Astrocyte (in vitro differentiated cells and primary cell): ENCODE measurements around the gene BMP8A. TPM values are rescaled to one million over a fixed set of nuclear protein-coding genes. Genes with fewer than 3 reads are reported as not detected.

ENCODE experiments used
- DNase-seq: peaks from one replicate; pipeline ENCODE4 v3.0.0-alpha.2; 2010; ENCODE audit warnings: low read depth
- FAIRE-seq: peaks from 2 replicates; lab custom pipeline; 2011; peaks lifted over from hg19 to GRCh38; lab: Jason Lieb, UNC
- H2AFZ ChIP-seq: 2 replicates; pipeline ENCODE4 v1.6.0; 2012; ENCODE audit warnings: low read depth, low read length, inconsistent platforms
- H3K27ac ChIP-seq: 2 replicates; pipeline ENCODE4 v1.5.1; 2011; ENCODE audit warnings: low read depth, low read length, inconsistent platforms
- H3K27me3 ChIP-seq: 2 replicates; pipeline ENCODE4 v1.6.0; 2011; ENCODE audit warnings: low read length, inconsistent platforms; ENCODE audit not compliant: insufficient read depth
- H3K36me3 ChIP-seq: 2 replicates; pipeline ENCODE4 v1.5.1; 2011; ENCODE audit warnings: low read length, inconsistent platforms; ENCODE audit not compliant: insufficient read depth
- H3K4me1 ChIP-seq: 2 replicates; pipeline ENCODE4 v1.5.1; 2011; ENCODE audit warnings: low read length, inconsistent platforms; ENCODE audit not compliant: insufficient read depth
- H3K4me2 ChIP-seq: 2 replicates; pipeline ENCODE4 v1.6.0; 2012; ENCODE audit warnings: low read length, inconsistent platforms
- H3K4me3 ChIP-seq: 2 replicates; pipeline ENCODE4 v1.5.1; 2011; ENCODE audit warnings: low read depth, mild to moderate bottlenecking, low read length, inconsistent platforms; ENCODE audit not compliant: insufficient read depth
- H3K79me2 ChIP-seq: 2 replicates; pipeline ENCODE4 v1.6.0; 2012; ENCODE audit warnings: mild to moderate bottlenecking, low read length, inconsistent platforms; ENCODE audit not compliant: insufficient read depth
- H3K9ac ChIP-seq: 2 replicates; pipeline ENCODE4 v1.6.0; 2012; ENCODE audit warnings: mild to moderate bottlenecking, low read length, inconsistent platforms
- H3K9me3 ChIP-seq: 2 replicates; pipeline ENCODE4 v1.5.1; 2012; ENCODE audit warnings: low read depth, mild to moderate bottlenecking, low read length, inconsistent platforms; ENCODE audit not compliant: insufficient read depth
- H4K20me1 ChIP-seq: 2 replicates; pipeline ENCODE4 v1.6.0; 2012; ENCODE audit warnings: low read length, inconsistent platforms; ENCODE audit not compliant: insufficient read depth
- H3K27ac Mint-ChIP-seq: one replicate; pipeline ENCODE4 v1.8.0; 2021; ENCODE audit warnings: mild to moderate bottlenecking, mixed read lengths; ENCODE audit not compliant: unreplicated experiment
- H3K27me3 Mint-ChIP-seq: one replicate; pipeline ENCODE4 v1.8.0; 2021; ENCODE audit warnings: low read depth, mixed read lengths; ENCODE audit not compliant: unreplicated experiment
- H3K36me3 Mint-ChIP-seq: one replicate; pipeline ENCODE4 v1.8.0; 2021; ENCODE audit warnings: low read depth, mixed read lengths; ENCODE audit not compliant: unreplicated experiment
- H3K4me1 Mint-ChIP-seq: one replicate; pipeline ENCODE4 v1.8.0; 2021; ENCODE audit warnings: low read depth, mixed read lengths; ENCODE audit not compliant: unreplicated experiment
- H3K4me3 Mint-ChIP-seq: one replicate; pipeline ENCODE4 v1.8.0; 2021; ENCODE audit warnings: mild to moderate bottlenecking, moderate library complexity, mixed read lengths; ENCODE audit not compliant: unreplicated experiment
- H3K9me3 Mint-ChIP-seq: one replicate; pipeline ENCODE4 v1.8.0; 2021; ENCODE audit warnings: mild to moderate bottlenecking, mixed read lengths; ENCODE audit not compliant: unreplicated experiment
- EZH2 ChIP-seq: IDR thresholded peaks from 2 replicates; pipeline ENCODE4 v1.6.1; 2012; ENCODE audit warnings: mild to moderate bottlenecking, low read length, inconsistent platforms; ENCODE audit not compliant: insufficient read depth
- total RNA-seq: library from RNA; stranded (reverse); gene quantifications from 2 replicates; pipeline ENCODE4 v1.2.1, GENCODE V29; 2021
- TF ChIP-seq, protein P1 (sequence below): IDR thresholded peaks from 2 replicates; pipeline ENCODE4 v1.5.1; 2011; ENCODE audit warnings: low read depth, mild to moderate bottlenecking, inconsistent platforms, low read length, moderate library complexity; ENCODE audit not compliant: insufficient read depth

The BMP8A gene
- total RNA-seq, 1 donor from 2014 or later: 0.84 TPM

DNA sequence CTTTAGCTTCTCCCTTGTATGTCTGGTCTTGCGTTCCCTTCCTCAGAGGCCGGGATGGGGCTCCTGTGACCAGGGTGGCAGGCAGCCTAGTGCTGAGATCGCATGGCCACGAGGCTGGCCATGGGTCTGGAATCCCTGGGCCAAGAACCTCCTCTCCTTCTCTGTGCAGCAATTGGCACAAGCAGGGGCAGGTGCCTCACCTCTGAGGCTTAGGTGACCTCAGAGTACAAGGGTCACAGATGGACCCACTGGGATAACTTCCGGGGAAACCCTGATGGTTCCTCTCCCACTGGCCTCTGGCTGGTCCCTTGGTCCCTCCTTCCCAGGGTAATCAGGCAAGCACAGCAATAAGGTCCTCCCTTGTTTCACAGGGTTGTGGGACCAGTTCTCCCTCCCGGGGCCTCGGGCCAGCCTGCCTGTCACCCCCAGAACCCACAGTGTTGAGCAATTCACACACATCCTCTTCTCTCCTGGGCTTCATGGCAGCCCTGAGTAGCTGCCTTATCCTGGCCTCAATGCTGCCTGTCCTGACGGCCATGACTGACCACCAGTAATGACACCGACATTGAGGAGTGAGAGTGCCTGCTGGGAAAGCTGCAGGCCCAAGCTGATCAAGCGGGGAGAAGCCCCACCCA lies 38.6 kb downstream of the BMP8A start:
- H3K4me2 ChIP-seq: no peak overlapping the region
- H3K4me3 Mint-ChIP-seq: no peak overlapping the region
- no peaks in the 10 kb centered on the region for H3K9me3 Mint-ChIP-seq
- no peaks in the 10 kb centered on the region for H3K27me3 ChIP-seq
- H3K27ac Mint-ChIP-seq: no peak overlapping the region
- no peak overlapping the region for H2AFZ ChIP-seq
- peaks cover 15% of the 10 kb centered on the region for H3K36me3 Mint-ChIP-seq
- TF ChIP-seq, protein P1, sequence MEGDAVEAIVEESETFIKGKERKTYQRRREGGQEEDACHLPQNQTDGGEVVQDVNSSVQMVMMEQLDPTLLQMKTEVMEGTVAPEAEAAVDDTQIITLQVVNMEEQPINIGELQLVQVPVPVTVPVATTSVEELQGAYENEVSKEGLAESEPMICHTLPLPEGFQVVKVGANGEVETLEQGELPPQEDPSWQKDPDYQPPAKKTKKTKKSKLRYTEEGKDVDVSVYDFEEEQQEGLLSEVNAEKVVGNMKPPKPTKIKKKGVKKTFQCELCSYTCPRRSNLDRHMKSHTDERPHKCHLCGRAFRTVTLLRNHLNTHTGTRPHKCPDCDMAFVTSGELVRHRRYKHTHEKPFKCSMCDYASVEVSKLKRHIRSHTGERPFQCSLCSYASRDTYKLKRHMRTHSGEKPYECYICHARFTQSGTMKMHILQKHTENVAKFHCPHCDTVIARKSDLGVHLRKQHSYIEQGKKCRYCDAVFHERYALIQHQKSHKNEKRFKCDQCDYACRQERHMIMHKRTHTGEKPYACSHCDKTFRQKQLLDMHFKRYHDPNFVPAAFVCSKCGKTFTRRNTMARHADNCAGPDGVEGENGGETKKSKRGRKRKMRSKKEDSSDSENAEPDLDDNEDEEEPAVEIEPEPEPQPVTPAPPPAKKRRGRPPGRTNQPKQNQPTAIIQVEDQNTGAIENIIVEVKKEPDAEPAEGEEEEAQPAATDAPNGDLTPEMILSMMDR: no peak
- TF ChIP-seq EZH2: no peak
- H3K4me1 Mint-ChIP-seq: peaks cover 4% of the 10 kb centered on the region
- no peak for FAIRE-seq
- DNase-seq: no peak
- no peaks in the 10 kb centered on the region for H3K27me3 Mint-ChIP-seq
- no peaks in the 10 kb centered on the region for H3K79me2 ChIP-seq
- peaks cover 3% of the 10 kb centered on the region for H3K36me3 ChIP-seq
- no peaks in the 10 kb centered on the region for H3K9me3 ChIP-seq
- H3K9ac ChIP-seq: no peak overlapping the region
- H3K4me3 ChIP-seq: no peak overlapping the region
- H3K27ac ChIP-seq: no peak overlapping the region
- H4K20me1 ChIP-seq: no peaks in the 10 kb centered on the region
- no peaks in the 10 kb centered on the region for H3K4me1 ChIP-seq

DNA sequence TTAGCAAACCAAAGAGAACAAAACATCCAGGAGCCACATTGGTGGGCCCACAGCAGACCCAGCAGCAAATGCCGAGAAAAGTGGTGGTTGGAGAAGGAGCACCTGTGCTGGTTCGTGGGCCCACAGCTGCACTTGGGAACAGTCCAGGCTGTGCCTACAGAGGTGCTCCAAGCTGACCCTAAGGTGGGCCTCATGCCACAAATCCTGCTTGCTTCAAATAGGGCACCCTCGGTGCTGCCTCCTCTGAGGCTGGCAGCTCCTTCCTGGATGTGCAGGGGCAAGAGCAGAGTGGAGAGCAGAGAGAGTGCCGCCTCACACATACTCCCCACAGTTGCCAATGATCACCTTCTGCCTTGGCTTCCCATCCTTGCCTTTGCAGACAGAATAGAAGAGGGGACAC lies 40.1 kb downstream of the BMP8A start:
- no peak overlapping the region for H2AFZ ChIP-seq
- no peaks in the 10 kb centered on the region for H4K20me1 ChIP-seq
- no peaks in the 10 kb centered on the region for H3K27me3 ChIP-seq
- Mint-ChIP-seq H3K4me3 (no peak overlapping the region), H3K27ac (no peak overlapping the region), H3K4me1 (no peaks in the 10 kb centered on the region), H3K9me3 (no peaks in the 10 kb centered on the region), H3K36me3 (peaks cover 17% of the 10 kb centered on the region), H3K27me3 (no peaks in the 10 kb centered on the region)
- H3K4me1 ChIP-seq: no peaks in the 10 kb centered on the region
- peaks cover 3% of the 10 kb centered on the region for H3K36me3 ChIP-seq
- H3K9ac ChIP-seq: no peak overlapping the region
- FAIRE-seq (no peak), DNase-seq (no peak)
- H3K4me2 ChIP-seq: no peak overlapping the region
- no peak overlapping the region for H3K27ac ChIP-seq
- H3K9me3 ChIP-seq: no peaks in the 10 kb centered on the region
- no peaks in the 10 kb centered on the region for H3K79me2 ChIP-seq
- no peak overlapping the region for H3K4me3 ChIP-seq
- TF ChIP-seq, protein P1: no peak
- no peak for TF ChIP-seq EZH2

DNA sequence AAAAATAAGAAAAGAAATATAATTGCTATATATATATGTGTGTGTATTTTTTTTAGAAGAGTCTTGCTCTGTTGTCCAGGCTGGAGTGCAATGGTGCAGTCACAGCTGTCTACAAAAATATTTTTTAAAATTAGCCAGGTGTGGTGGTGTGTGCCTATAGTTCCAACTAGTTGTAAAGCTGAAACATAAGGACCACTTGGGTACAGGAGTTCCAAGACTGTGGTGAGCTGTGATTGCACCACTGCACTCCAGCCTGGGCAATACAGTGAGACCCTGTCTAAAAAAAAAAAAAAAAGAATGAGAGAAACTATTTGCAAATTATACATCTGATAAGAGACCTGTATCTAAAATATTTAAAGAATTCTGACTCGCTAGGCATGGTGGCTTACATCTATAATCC lies 42.0 kb downstream of the BMP8A start:
- H3K27ac Mint-ChIP-seq: no peak overlapping the region
- no peak overlapping the region for H3K9ac ChIP-seq
- no peak overlapping the region for H3K4me2 ChIP-seq
- no peaks in the 10 kb centered on the region for H3K4me1 ChIP-seq
- no peak overlapping the region for H2AFZ ChIP-seq
- H3K79me2 ChIP-seq: no peaks in the 10 kb centered on the region
- DNase-seq (no peak), FAIRE-seq (no peak)
- no peaks in the 10 kb centered on the region for H3K9me3 Mint-ChIP-seq
- no peaks in the 10 kb centered on the region for H4K20me1 ChIP-seq
- peaks cover 13% of the 10 kb centered on the region for H3K36me3 Mint-ChIP-seq
- no peaks in the 10 kb centered on the region for H3K27me3 ChIP-seq
- no peak overlapping the region for H3K4me3 ChIP-seq
- H3K27me3 Mint-ChIP-seq: no peaks in the 10 kb centered on the region
- no peaks in the 10 kb centered on the region for H3K9me3 ChIP-seq
- no peaks in the 10 kb centered on the region for H3K36me3 ChIP-seq
- H3K4me1 Mint-ChIP-seq: no peaks in the 10 kb centered on the region
- no peak overlapping the region for H3K27ac ChIP-seq
- no peak for TF ChIP-seq EZH2
- TF ChIP-seq, protein P1: no peak
- H3K4me3 Mint-ChIP-seq: no peak overlapping the region
